Measurements from ENCODE around the gene C3. TPM values are rescaled to one million over a fixed set of nuclear protein-coding genes. Genes with fewer than 3 reads are reported as not detected.
A peak's percentile ranks its signal among the peaks of the same experiment; 100 is the strongest.

C3 gene
- total and polyA plus RNA-seq, 2 of the 13 experiments (the other 11 are each of a cell fraction or from before 2014, with no cell fraction given), result 1,455 to 6,272 TPM

DNA sequence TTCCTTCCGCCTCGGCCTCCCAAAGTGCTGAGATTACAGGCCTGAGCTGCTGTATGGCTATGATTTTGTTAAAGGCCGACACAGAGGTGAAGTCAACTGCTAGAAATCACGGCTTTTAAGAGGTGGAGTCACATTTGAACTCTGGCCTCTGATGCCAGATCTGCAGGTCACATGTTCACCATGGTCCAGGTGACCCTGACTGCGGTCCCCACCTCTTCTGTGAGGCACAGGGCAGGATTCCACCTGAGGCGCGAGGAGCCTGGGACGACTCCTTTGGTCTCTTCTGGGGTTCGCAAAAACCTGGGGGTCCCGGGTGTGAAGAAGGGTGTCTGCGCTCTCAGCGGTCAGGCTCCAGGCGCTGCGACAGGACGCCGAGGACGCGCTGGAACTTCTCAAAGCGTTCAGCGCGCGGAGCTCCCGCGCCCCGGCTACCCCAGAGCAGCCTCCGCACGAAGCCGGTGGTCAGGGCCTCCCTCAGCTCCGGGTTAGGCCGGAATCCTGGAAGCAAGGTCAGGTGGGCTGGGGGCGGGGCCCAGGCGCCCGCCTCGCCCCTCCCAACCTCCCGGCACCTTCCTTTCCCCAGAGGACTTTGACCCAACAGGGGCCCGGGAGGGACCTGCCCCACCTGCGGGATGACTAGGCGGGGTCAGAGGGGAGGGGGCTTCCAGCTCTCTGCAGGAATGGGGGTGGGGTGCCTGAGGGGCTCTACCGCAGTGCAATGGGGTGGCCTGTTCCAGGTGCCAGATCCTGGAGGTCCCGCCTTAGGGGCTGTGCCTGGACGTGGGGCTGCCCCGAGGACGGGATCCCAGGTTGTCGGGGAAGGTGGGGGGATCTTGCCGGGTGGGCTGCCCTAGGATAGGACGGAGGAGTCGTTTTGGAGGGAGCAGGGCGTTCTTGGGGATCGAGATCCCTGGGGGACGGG lies 32.1 kb upstream of the C3 start (continued):
- TF ChIP-seq, protein P1, sequence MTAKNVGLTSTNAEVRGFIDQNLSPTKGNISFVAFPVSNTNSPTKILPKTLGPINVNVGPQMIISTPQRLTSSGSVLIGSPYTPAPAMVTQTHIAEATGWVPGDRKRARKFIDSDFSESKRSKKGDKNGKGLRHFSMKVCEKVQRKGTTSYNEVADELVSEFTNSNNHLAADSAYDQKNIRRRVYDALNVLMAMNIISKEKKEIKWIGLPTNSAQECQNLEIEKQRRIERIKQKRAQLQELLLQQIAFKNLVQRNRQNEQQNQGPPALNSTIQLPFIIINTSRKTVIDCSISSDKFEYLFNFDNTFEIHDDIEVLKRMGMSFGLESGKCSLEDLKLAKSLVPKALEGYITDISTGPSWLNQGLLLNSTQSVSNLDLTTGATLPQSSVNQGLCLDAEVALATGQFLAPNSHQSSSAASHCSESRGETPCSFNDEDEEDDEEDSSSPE (CRISPR knock-in tag; IDR thresholded peaks at IDR 0.05), result peak; percentile 72
- TF ChIP-seq FOXA1 (IDR thresholded peaks at IDR 0.05) (no peak), FOXA1 (CRISPR knock-in tag; IDR thresholded peaks at IDR 0.05) (0 out of 2 replicates have a peak, but pooled peaks have one; percentile 3), MATR3 (CRISPR knock-in tag; IDR thresholded peaks at IDR 0.05) (no peak), SALL1 (CRISPR knock-in tag; IDR thresholded peaks at IDR 0.05) (peak; percentile 62; the same call in 1 of the 2 replicates), MED8 (CRISPR knock-in tag; IDR thresholded peaks at IDR 0.05; ENCODE audit: insufficient replicate concordance) (peak; percentile 85), AGO1 (IDR thresholded peaks at IDR 0.05; ENCODE audit: low read depth, low read length, poor library complexity, severe bottlenecking) (peak; percentile 60), ZNF430 (CRISPR knock-in tag; IDR thresholded peaks at IDR 0.05) (peak; percentile 27; the same call in 1 of the 2 replicates), DMAP1 (CRISPR knock-in tag; IDR thresholded peaks at IDR 0.05) (peak; percentile 52; the same call in 1 of the 2 replicates), MXI1 (IDR thresholded peaks at IDR 0.05; ENCODE audit: borderline replicate concordance, low read depth, low read length) (peak; percentile 58; the same call in 1 of the 3 replicates), ZNF572 (CRISPR knock-in tag; IDR thresholded peaks at IDR 0.05) (0 out of 2 replicates have a peak, but pooled peaks have one; percentile 77), ZNF766 (CRISPR knock-in tag; IDR thresholded peaks at IDR 0.05; ENCODE audit: borderline replicate concordance) (no peak), ZNF792 (CRISPR knock-in tag; IDR thresholded peaks at IDR 0.05) (peak; percentile 57), CBX5 (CRISPR knock-in tag; IDR thresholded peaks at IDR 0.05; ENCODE audit: borderline replicate concordance) (no peak), KDM6A (CRISPR knock-in tag; IDR thresholded peaks at IDR 0.05; ENCODE audit: low read depth) (peak; percentile 48; the same call in 1 of the 2 replicates), ZSCAN9 (CRISPR knock-in tag; IDR thresholded peaks at IDR 0.05; ENCODE audit: borderline replicate concordance) (0 out of 2 replicates have a peak, but pooled peaks have one; percentile 68), ZMYM2 (CRISPR knock-in tag; IDR thresholded peaks at IDR 0.05) (no peak), POGZ (CRISPR knock-in tag; IDR thresholded peaks at IDR 0.05) (peak; percentile 72; the same call in 1 of the 2 replicates), HNRNPL (IDR thresholded peaks at IDR 0.05; ENCODE audit: low read depth, low read length) (0 out of 2 replicates have a peak, but pooled peaks have one; percentile 44), ZNF337 (CRISPR knock-in tag; IDR thresholded peaks at IDR 0.05; ENCODE audit: borderline replicate concordance, low read depth) (peak; percentile 12; the same call in 1 of the 2 replicates), NR2C2 (CRISPR knock-in tag; IDR thresholded peaks at IDR 0.05; ENCODE audit: borderline replicate concordance) (peak; percentile 92), SP2 (CRISPR knock-in tag; IDR thresholded peaks at IDR 0.05) (peak; percentile 48)
- TF ChIP-seq, protein P2, sequence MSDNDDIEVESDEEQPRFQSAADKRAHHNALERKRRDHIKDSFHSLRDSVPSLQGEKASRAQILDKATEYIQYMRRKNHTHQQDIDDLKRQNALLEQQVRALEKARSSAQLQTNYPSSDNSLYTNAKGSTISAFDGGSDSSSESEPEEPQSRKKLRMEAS (IDR thresholded peaks at IDR 0.05), result peak; percentile 77
- TF ChIP-seq, protein P3, sequence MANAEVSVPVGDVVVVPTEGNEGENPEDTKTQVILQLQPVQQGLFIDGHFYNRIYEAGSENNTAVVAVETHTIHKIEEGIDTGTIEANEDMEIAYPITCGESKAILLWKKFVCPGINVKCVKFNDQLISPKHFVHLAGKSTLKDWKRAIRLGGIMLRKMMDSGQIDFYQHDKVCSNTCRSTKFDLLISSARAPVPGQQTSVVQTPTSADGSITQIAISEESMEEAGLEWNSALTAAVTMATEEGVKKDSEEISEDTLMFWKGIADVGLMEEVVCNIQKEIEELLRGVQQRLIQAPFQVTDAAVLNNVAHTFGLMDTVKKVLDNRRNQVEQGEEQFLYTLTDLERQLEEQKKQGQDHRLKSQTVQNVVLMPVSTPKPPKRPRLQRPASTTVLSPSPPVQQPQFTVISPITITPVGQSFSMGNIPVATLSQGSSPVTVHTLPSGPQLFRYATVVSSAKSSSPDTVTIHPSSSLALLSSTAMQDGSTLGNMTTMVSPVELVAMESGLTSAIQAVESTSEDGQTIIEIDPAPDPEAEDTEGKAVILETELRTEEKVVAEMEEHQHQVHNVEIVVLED (CRISPR knock-in tag; IDR thresholded peaks at IDR 0.05; ENCODE audit: borderline replicate concordance), result peak; percentile 42; the same call in 1 of the 2 replicates
- TF ChIP-seq, protein P4, sequence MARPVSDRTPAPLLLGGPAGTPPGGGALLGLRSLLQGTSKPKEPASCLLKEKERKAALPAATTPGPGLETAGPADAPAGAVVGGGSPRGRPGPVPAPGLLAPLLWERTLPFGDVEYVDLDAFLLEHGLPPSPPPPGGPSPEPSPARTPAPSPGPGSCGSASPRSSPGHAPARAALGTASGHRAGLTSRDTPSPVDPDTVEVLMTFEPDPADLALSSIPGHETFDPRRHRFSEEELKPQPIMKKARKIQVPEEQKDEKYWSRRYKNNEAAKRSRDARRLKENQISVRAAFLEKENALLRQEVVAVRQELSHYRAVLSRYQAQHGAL (CRISPR knock-in tag; IDR thresholded peaks at IDR 0.05; ENCODE audit: not compliant biosample characterization), result no peak
